CD4-positive, alpha-beta T cell (primary cell): Measurements from ENCODE around the gene WWOX. TPM values are rescaled to one million over a fixed set of nuclear protein-coding genes. Genes with fewer than 3 reads are reported as not detected.

ENCODE experiments used
- ATAC-seq: fragments of 200-7000 bp; cut with Tn5 transposase; one replicate; pipeline ENCODE4 v1.10.0; 2022; ENCODE audit warnings: mild to moderate bottlenecking; ENCODE audit not compliant: poor library complexity
- CTCF ChIA-PET: fragments of 350-600 bp; sonication (Branson Sonifier 250); formaldehyde crosslinking; loops from one replicate; lab custom pipeline; 2021; ENCODE audit warnings: antibody characterized with exemption, inconsistent platforms; lab: Charles Lee
- POLR2A ChIA-PET: fragments of 350-600 bp; sonication (Branson Sonifier 250); formaldehyde crosslinking; loops from one replicate; lab custom pipeline; 2021; ENCODE audit warnings: antibody characterized with exemption, inconsistent platforms; lab: Charles Lee
- DNase-seq, 14 experiments: peaks; one replicate each; pipeline ENCODE4 v3.0.0-alpha.2; 2013 to 2020; ENCODE audit warnings: mixed read lengths in 2 of 14
- H3K27ac ChIP-seq, 2 donors: one replicate each; pipeline versions ENCODE4 v1.5.1 to v1.7.0; 2013; ENCODE audit warnings: low read length in 2 of 2, low read depth in 1 of 2, mild to moderate bottlenecking in 1 of 2
- H3K27me3 ChIP-seq, 2 experiments: 1 replicate in 1 of 2; 2 replicates in 1 of 2; pipeline versions ENCODE4 v1.6.1 to v1.7.0; 2013; ENCODE audit warnings: low read length in 2 of 2, control low read depth in 1 of 2, mild to moderate bottlenecking in 1 of 2, moderate library complexity in 1 of 2; ENCODE audit not compliant: insufficient read depth in 2 of 2, control insufficient read depth in 1 of 2
- H3K36me3 ChIP-seq: one replicate; pipeline ENCODE4 v1.6.1; 2013; ENCODE audit warnings: low read length, control low read depth; ENCODE audit not compliant: insufficient read depth
- H3K4me1 ChIP-seq: one replicate; pipeline ENCODE4 v1.6.1; 2013; ENCODE audit warnings: low read length, control low read depth; ENCODE audit not compliant: insufficient read depth
- H3K4me3 ChIP-seq: one replicate; pipeline ENCODE4 v1.5.1; 2013; ENCODE audit warnings: mild to moderate bottlenecking, low read length, moderate library complexity
- H3K9me3 ChIP-seq, 2 experiments: 1 replicate in 1 of 2; 2 replicates in 1 of 2; pipeline versions ENCODE4 v1.6.1 to v1.7.0; 2013; ENCODE audit warnings: low read length in 2 of 2, mild to moderate bottlenecking in 2 of 2, control low read depth in 1 of 2, moderate library complexity in 1 of 2; ENCODE audit not compliant: control insufficient read depth in 1 of 2, insufficient read depth in 1 of 2
- H3K27ac Mint-ChIP-seq: one replicate; pipeline ENCODE4 v1.8.0; 2020; ENCODE audit warnings: mixed read lengths
- H3K27me3 Mint-ChIP-seq: one replicate; pipeline ENCODE4 v1.8.0; 2021; ENCODE audit warnings: mixed read lengths
- H3K36me3 Mint-ChIP-seq: one replicate; pipeline ENCODE4 v1.8.0; 2021; ENCODE audit warnings: low read depth, mixed read lengths
- H3K4me1 Mint-ChIP-seq: one replicate; pipeline ENCODE4 v1.8.0; 2021; ENCODE audit warnings: low read depth, mixed read lengths
- H3K4me3 Mint-ChIP-seq: one replicate; pipeline ENCODE4 v1.8.0; 2020; ENCODE audit warnings: mild to moderate bottlenecking, mixed read lengths
- H3K9me3 Mint-ChIP-seq: one replicate; pipeline ENCODE4 v1.8.0; 2020; ENCODE audit warnings: mixed read lengths
- CTCF ChIP-seq: fragments of 200-600 bp; IDR thresholded peaks from one replicate; pipeline ENCODE4 v1.8.0; 2022; ENCODE audit warnings: antibody characterized with exemption, mild to moderate bottlenecking
- intact Hi-C, 2 experiments: fragments of 100-400 bp; cut with DNase I in 1 of 2; cut with micrococcal nuclease in 1 of 2; formaldehyde crosslinking; loops; one replicate each; pipeline versions ENCODE4 v1.15.1 to v1.9.0; 2023 to 2025; cut with DNase I, micrococcal nuclease
- total RNA-seq, 174 experiments: library from RNA in 2 of 174; stranded (reverse) in 2 of 174; gene quantifications; one replicate each; pipeline ENCODE4 v1.2.3 and lab custom pipeline; 2021 to 2026

Gene WWOX
- total RNA-seq, 2 experiments from 2014 or later: 19.3 to 21.7 TPM

DNA sequence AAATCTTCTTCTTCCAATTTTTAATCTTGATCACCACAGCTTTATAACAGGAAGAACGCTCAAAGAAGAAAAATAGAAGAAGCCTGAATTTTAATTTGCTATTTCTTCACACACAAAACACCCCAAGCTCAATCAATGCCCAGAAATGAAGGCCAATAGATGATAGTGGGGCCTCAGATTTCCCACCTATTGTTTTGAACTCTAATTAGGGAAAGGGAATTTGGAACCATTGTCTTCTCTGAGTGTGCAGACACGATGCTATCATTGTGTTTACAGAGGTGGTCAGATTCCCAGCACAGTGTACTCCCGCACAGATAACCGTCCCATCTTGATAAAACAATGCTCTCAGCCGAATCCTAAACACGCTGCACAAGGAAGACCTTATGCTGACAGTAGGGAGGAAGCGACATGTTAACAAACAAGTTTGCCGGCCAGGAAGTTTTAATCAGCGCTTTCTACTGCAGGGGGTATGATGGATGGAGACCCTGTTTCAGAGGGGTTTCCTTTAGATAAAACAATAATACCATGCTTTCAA is 816.4 kb downstream of the WWOX start:
- DNase-seq: no peak
- intact Hi-C loops: no loop called here
- Histone ChIP-seq H3K27me3 (no peaks in the 10 kb centered on the region), H3K27ac (no peak overlapping the region), H3K9me3 (peaks cover 7% of the 10 kb centered on the region in 2 experiments), H3K4me1 (no peaks in the 10 kb centered on the region), H3K4me3 (no peak overlapping the region), H3K36me3 (no peaks in the 10 kb centered on the region)
- ATAC-seq: no peak
- Mint-ChIP-seq H3K4me1 (peaks cover 5% of the 10 kb centered on the region), H3K27me3 (no peaks in the 10 kb centered on the region), H3K4me3 (no peak overlapping the region), H3K27ac (no peak overlapping the region), H3K36me3 (no peaks in the 10 kb centered on the region), H3K9me3 (peaks cover 5% of the 10 kb centered on the region)
- CTCF ChIA-PET: no interaction called here
- no peak for TF ChIP-seq CTCF
- POLR2A ChIA-PET: no interaction called here

GRCh38 chr16:78916928-78917545 is 817.6 kb downstream of the WWOX start:
- Mint-ChIP-seq H3K27ac (no peak overlapping the region), H3K4me3 (no peak overlapping the region), H3K36me3 (peaks cover 7% of the 10 kb centered on the region), H3K9me3 (peaks cover 7% of the 10 kb centered on the region), H3K4me1 (peaks cover 10% of the 10 kb centered on the region), H3K27me3 (no peaks in the 10 kb centered on the region)
- no peak for TF ChIP-seq CTCF
- POLR2A ChIA-PET: no interaction called here
- Histone ChIP-seq H3K27me3 (no peaks in the 10 kb centered on the region), H3K27ac (no peak overlapping the region), H3K4me1 (no peaks in the 10 kb centered on the region), H3K36me3 (no peaks in the 10 kb centered on the region), H3K9me3 (peaks cover 7 to 18% of the 10 kb centered on the region in 2 experiments), H3K4me3 (no peak overlapping the region)
- ATAC-seq: no peak
- intact Hi-C loops: no loop called here
- no peak for DNase-seq
- CTCF ChIA-PET: no interaction called here

DNA sequence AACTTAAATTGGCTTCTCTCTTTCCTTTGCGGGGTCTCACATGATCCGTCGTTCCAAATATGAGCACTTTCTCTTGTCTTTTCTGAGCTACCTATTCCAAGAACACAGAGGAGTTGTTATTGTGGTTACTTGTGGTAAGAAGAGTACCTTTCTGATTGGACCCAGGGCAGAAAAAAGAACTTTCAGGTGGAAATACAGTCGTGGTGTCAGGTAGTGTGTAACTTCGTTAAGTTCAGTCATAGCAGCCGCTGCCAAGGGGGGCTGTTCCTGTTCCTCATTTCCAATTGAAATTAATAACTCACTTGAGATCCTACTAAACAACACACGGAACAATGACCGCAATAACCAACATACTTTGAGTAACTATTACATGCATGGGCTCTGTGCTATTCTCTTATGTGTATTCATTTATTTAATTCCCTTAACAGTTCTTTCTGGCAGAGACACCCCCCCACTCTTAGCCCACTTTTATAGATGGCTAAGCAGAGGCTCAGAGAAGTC is 819.4 kb downstream of the WWOX start:
- peak in 1 of 14 experiments; percentile 8 for DNase-seq
- H3K27ac ChIP-seq: no peak overlapping the region
- H3K9me3 ChIP-seq: peaks cover 16 to 24% of the 10 kb centered on the region in 2 experiments
- H3K4me3 ChIP-seq: no peak overlapping the region
- no peak for TF ChIP-seq CTCF
- ChIA-PET CTCF (no interaction called here), POLR2A (no interaction called here)
- Mint-ChIP-seq H3K36me3 (peaks cover 13% of the 10 kb centered on the region), H3K4me3 (no peak overlapping the region), H3K27me3 (no peaks in the 10 kb centered on the region), H3K9me3 (peaks cover 9% of the 10 kb centered on the region), H3K4me1 (peaks cover 10% of the 10 kb centered on the region), H3K27ac (no peak overlapping the region)
- no peaks in the 10 kb centered on the region for H3K4me1 ChIP-seq
- ATAC-seq: no peak
- H3K27me3 ChIP-seq: no peaks in the 10 kb centered on the region
- no peaks in the 10 kb centered on the region for H3K36me3 ChIP-seq
- intact Hi-C loops: no loop called here
